ENCODE results near the gene ZIC2.

Gene ZIC2

GRCh38 chr13:99962242-99962641, 19.3 kb upstream of the ZIC2 start:
- no peaks in the 10 kb centered on the region for H3K9me3 ChIP-seq (ENCODE audit: control insufficient read depth, insufficient read depth, low read depth, low read length)
- H3K27ac ChIP-seq (ENCODE audit: extremely low read depth, low read depth, low read length): no peak overlapping the region
- H3K36me3 ChIP-seq (ENCODE audit: control insufficient read depth in 2 of 2, insufficient read depth in 1 of 2, low read length in 2 of 2): peaks cover 5 to 15% of the 10 kb centered on the region in 2 experiments; a peak in 2 of 3 replicates
- TF ChIP-seq ZBTB8A (tag by site-specific recombination; IDR thresholded peaks at IDR 0.05) (no peak), PRDM6 (tag by site-specific recombination; IDR thresholded peaks at IDR 0.05) (peak; percentile 62; the same call in 1 of the 2 replicates), FEZF1 (tag by site-specific recombination; IDR thresholded peaks at IDR 0.05) (peak; percentile 66; the same call in 1 of the 2 replicates), ZNF521 (tag by site-specific recombination; IDR thresholded peaks at IDR 0.05) (no peak), ZNF513 (tag by site-specific recombination; IDR thresholded peaks at IDR 0.05) (no peak), ZBTB1 (tag by site-specific recombination; IDR thresholded peaks at IDR 0.05) (no peak), HOXC10 (CRISPR knock-in tag; IDR thresholded peaks at IDR 0.05) (no peak), ZNF16 (tag by site-specific recombination; IDR thresholded peaks at IDR 0.05; ENCODE audit: low read depth) (no peak)
- H3K4me3 ChIP-seq (ENCODE audit: low read depth, low read length): no peak overlapping the region
- H3K4me1 ChIP-seq (ENCODE audit: control insufficient read depth, insufficient read depth, low read length): peaks cover 26% of the 10 kb centered on the region
- CTCF ChIA-PET: no interaction called here
- POLR2A ChIA-PET: no interaction called here

GRCh38 chr13:99963816-99964339, 17.7 kb upstream of the ZIC2 start:
- no peak overlapping the region for H3K27ac ChIP-seq (ENCODE audit: extremely low read depth, low read depth, low read length)
- ChIA-PET CTCF (interaction anchor here (0.8 kb wide), 1 partner anchor 308 kb away, joined by 3 read pairs; no protein-coding TSS in a partner anchor), POLR2A (interaction anchor here (0.7 kb wide), 1 partner anchor 15 kb away, joined by 4 read pairs; no protein-coding TSS in a partner anchor)
- H3K4me1 ChIP-seq (ENCODE audit: control insufficient read depth, insufficient read depth, low read length): peaks cover 29% of the 10 kb centered on the region
- peaks cover 5 to 16% of the 10 kb centered on the region in 2 experiments; a peak in 2 of 3 replicates for H3K36me3 ChIP-seq (ENCODE audit: control insufficient read depth in 2 of 2, insufficient read depth in 1 of 2, low read length in 2 of 2)
- TF ChIP-seq PRDM6 (tag by site-specific recombination; IDR thresholded peaks at IDR 0.05) (peak; percentile 61), ZNF18 (tag by site-specific recombination; IDR thresholded peaks at IDR 0.05) (peak; percentile 39; the same call in 1 of the 2 replicates), PATZ1 (tag by site-specific recombination; IDR thresholded peaks at IDR 0.05) (no peak)
- no peaks in the 10 kb centered on the region for H3K9me3 ChIP-seq (ENCODE audit: control insufficient read depth, insufficient read depth, low read depth, low read length)
- no peak overlapping the region for H3K4me3 ChIP-seq (ENCODE audit: low read depth, low read length)
